GM19043 (cell line): Measurements from ENCODE around the gene LARGE1.

Experiments
- ATAC-seq: cut with Tn5 transposase; IDR thresholded peaks from one replicate; pipeline ENCODE4 v1.9.1; 2021; ENCODE audit warnings: low read depth; ENCODE audit not compliant: unreplicated experiment

LARGE1 gene

DNA sequence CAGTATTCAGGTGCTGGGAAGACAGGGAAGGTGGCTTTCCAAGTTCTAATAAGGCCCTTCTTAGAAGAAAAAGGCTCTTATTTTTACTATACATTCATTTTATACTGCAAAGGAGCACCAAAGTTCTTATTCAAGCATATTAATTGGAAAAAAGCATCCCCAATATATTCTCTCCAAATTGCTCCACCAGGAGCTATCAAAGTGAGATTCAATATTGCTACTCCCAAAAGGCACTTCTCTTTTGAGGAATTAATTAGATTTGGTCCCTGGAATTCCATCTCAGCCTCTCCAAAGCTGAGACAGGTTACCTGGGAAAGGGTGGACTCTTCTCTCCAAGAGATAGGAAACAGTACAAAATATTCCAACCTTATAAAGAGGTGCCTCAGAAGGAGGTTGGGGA, 134.1 kb downstream of the LARGE1 start:
- no peak for ATAC-seq

DNA sequence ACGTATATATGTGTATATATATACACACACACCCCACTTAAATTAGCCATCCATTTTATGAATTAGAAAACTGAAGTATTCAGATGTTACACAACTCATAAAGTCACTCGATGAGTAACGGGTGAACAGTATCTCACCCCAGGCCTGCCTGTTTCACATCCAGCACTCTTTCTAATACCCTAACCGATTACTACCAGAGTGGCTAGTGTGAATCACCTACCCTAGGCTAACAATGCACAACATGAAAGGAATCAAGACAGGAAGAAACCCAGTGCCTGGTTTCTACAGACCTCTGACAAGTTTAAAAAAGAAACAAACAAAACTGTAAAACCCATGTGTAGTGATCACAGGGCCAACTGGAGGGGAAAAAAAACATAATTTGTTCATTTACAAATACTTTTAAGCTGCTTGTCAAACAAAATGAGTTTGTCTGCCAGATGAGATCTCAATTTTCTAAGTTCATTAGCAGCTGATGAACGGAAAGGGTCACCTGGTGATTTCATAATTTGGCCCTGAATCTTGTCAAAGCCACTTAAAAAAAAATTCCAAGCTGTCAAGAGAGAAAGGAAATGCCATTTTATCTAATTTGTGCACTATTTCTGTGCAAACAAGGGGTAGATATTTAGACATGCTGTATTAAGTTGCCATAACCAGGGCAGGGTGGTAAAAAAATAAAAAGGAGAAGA, 134.8 kb downstream of the LARGE1 start:
- ATAC-seq: no peak

DNA sequence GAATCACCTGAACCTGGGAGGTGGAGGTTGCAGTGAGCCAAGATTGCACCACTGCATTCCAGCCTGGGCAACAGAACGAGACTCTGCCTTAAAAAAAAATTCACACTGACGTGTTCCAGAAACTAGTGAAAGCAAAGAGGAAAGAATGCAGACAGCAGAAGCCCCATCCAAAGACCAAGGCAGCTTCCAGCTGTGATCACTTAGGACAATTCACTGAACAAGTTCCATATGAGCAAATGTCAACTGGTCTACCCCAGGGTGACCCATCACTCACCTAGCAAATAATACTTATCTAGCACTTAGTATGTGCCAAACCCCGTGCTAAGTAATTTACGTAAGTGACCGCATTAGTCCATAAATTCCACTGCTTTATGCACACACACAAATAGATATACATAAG, 138.9 kb downstream of the LARGE1 start:
- no peak for ATAC-seq

DNA sequence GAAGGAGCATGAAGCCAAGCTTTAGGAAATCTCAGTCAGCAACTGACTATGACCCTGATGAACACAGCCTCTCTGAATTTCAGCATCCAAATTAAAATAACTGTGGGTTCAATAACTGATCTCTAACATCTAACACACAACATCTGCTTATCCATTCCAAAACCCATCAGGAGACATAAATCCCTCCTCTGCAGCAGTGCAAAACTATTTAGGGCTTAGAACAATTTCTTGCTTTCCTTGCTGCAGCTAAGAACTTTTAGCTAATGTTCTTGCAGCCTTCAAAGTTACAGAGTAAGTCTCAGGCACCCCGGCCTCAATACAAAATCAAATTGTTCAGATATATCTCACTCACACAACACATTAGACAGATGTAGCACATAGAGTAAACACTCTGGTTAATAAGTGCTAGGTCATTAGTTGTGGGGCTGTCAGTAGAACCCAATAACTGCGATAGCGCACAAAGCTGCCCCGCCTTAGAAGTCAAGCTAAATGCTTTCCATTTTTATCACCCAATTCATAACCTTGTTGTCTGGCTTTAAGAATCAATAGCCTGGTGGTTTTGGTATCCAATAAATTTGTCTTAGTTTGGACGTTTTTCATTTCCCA, 139.6 kb downstream of the LARGE1 start:
- ATAC-seq: no peak

DNA sequence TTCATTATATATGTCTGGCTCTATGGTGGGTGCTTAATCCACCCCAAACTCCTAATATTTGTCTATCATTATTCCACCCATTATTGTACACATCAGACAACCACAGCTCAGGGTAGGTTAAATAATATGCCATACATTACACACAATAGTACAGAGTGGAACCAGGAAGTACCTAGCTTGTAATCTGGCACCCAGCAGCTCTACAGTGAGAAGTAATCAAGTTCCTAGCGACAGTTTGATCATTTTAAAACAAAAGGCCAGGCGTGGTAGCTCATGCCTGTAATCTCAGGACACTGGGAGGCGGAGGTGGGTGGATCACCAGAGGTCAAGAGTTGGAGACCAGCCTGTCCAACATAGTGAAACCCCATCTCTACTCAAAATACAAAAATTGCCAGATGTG, 141.0 kb downstream of the LARGE1 start:
- ATAC-seq: no peak

DNA sequence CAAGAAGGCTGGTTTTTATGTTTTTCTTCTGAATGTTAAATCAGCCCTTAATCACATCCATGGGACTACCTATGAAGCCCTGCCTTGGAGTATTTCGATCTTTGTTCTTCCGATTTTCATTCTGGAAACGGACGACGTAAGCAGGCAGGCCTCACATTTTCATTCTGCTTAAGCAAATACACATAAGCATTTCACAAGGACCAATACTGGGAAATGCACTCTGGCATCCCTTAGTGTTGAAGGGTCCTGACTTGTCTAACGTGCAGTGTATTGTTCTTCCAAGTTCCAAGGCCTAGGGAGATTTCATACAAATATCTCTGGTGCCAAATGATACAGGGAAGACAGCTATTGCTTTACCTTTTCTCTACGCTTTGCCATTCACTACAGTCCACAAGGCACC, 143.8 kb downstream of the LARGE1 start:
- ATAC-seq: no peak

DNA sequence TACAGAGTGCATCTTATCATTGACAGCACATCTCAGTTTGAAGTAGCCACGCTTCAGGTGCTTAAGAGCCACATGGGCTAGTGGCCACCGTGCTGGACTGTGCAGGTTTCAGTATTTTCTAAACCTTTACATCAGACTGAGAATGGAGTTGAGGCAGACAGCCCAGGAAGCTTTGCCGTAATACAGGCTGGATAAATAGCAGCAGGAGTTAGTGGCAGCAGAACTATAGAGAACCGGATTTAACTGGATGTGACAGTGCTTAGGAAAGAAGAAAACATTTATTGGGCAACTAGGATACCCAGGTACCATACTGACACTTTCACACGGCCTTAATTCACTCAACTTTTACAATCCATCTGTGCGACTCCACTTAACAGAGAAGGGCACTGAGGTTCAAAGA, 145.5 kb downstream of the LARGE1 start:
- ATAC-seq: no peak

DNA sequence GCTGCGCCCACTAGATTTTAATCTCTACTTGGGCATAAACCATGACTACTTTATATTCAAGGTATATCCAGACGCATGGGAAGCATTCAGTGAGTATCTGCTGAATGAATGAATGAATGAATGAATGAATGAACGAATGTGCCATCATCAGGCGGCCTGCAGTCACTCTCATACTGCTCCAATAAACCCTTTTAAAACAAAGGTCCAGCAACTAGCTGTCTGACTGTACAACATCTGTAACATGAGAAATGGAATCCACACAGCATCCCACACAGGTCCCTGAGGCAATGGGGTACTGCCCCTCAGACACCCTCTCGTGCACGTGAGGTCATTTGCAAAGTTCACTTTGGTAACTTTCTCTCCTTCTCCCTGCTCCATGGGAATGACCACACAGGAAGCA, 147.5 kb downstream of the LARGE1 start:
- ATAC-seq: no peak

DNA sequence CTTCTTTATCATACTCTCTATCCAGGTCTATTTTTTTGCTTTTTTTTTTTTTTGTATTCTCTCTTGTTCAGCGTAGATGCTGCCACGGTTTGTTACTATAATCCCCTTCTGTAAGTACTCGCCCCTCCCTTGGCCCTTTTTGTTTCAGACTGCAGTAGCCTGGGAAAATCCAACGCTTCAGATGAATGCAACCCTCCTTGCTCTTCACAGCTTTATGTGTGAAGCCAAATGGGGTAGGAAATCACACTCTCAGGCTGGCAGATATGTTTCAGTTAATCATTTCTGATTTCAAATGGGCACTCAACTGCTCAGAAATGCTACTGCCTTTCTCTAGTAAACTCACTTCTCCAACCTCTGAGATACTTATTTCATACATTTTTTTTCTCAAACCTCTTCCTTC, 149.1 kb downstream of the LARGE1 start:
- no peak for ATAC-seq

DNA sequence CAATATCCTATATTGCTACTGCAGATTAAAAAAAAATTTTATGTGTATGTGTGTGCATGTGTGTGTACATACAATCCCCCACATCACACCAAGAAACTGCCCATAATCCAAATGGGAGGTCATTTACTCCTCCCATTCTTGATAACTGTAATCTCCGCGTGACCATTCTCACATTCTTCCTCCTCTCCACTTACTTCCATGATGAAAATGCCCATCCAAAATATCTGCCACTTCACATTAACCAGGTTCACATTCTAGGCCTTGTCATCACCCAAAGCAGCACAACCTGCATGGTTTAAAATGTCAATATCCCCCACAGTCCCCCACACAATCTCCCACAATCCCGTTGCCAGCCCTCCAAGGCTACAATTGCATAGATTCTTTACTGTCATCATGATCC, 149.6 kb downstream of the LARGE1 start:
- ATAC-seq: no peak

DNA sequence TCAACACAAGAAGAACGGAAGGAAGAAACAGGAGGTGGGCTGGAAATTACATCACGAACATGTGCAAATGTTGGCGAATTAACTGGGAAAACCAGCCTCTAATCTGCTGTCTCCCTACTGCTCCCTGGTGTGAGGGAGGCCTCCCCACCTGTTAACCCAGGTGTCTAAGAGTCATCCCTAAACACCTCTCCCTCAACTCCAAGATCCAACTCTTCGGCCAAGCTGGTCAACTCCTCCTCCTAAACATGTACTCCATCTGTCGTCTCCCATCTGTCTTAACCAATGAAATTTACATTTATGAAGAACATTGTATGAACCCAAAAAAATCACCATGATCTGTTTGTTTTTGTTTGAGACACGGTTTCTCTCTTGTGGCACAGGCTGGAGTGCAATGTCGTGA, 154.2 kb downstream of the LARGE1 start:
- no peak for ATAC-seq

DNA sequence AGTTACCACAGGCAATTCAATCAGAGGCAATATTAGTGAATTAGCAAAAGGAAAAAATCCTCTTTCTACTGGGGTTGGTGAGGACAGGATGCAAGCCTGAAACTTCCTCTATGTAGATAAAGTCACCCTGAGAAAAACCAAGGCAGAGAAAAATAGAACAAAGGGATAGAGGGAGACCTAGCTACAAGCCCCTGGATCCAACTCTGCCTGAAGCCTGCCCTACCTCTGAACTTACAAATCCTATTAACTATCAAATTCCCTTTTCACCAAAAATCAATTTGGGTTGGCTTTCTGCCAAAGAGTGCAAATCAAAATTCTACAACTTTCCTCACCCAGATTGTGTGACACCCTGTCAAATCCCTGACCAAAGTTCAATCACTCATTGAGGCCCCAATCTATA, 161.3 kb downstream of the LARGE1 start:
- no peak for ATAC-seq

DNA sequence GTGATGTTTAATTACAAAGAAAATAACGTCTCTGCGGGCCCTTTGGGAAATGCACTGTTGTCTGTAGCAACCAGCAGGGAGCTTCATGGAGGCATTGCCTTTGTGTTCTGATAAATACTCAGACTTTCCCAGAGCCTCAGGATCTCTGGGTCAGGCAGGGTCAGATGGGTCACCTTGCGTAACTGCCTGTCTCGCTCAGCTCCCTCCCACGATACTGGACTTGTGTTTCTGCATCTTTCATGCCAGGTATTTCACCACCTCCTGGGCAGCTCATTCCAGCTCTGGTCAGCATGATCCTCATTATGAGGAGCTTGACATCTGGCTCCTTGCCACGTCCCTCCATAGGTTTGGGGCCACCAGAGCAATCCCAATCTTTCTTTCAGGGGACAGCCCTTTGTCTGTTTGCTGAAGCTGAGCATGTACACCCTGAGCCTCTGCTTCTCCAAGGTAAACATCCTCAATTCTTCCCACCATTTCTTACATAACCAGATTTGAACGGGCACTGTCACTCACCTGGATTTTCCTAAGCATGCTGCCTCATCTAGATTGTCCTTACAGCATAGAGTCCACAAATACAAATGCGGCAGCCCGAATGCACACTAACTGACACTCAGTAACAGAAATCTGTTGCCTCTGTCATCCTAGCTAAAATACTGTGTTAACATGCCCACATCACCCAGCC, 162.3 kb downstream of the LARGE1 start:
- no peak for ATAC-seq

DNA sequence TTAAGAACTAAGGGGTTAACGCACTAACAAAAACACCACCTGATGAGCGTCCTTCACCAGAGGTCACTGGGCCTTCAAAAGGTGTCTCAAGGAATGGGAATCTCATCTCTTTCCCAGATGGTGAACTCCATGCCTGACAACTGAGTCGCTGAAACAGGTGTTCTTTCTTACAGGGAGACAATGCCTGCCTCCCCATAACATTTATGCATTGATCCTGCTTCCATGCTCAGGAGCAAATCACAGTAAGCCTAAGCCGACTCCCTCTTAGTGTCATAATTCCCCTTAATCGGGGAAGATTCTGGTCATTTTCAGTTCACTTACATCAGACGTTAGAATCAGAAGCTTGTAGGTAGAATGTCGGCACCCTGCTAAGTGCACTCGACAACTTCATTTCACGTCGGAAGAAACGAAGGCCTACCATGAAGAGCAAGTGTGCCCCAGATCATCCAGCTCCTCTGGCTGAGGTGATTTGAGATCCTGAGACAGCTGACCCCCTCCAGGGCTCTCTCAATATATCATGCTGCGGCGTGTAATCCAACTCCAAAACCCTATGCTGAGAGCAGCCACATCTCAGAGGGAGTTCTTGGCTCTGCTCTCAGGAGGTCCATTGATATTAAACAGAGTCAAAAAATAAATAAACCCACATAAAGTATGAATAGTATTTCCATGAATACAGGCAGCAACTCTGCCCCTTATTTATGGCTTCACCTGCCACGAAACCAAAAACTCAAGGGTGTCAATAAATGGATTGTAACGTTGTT, 163.1 kb downstream of the LARGE1 start:
- ATAC-seq: no peak

DNA sequence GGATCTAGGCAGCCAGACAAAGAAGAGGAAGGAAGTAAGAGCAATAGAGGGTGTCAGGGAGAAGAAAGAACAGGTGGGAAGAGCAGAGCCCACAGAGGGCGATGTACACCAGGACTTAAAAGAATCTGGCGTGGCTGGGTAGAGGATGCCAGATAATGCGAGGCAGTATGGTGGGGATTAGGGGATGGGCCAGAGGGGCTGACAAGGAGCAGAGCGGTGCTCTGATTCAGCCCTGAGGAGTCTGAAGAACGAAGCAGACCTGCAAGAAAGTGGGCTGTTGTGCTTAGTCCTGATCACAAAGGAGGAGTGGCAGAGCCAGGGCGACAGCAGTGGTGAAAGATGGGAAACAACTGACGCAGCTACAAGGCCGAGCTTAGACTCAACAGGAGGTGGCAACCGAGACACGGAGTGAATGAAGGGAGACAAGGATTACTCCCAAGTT, 163.7 kb downstream of the LARGE1 start:
- no peak for ATAC-seq

DNA sequence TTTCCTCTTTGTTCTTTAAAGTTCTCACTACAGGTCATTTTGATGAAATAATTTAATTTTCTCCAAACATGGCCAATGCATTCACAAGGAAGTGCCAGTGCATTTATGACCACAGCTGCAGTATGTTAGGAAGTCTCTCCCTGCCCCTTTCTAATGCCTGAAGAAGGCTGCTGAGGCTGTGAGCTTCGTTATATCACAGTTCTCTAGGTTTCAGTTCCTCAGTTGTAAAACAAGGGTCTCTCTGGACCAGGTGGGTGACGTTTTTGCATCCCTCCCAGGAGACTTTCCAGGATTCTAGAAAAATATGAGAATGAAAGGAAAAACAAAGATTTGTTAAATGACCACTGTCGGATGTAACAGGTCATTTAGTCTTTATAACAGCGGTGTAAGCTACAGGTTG, 171.6 kb downstream of the LARGE1 start:
- no peak for ATAC-seq

DNA sequence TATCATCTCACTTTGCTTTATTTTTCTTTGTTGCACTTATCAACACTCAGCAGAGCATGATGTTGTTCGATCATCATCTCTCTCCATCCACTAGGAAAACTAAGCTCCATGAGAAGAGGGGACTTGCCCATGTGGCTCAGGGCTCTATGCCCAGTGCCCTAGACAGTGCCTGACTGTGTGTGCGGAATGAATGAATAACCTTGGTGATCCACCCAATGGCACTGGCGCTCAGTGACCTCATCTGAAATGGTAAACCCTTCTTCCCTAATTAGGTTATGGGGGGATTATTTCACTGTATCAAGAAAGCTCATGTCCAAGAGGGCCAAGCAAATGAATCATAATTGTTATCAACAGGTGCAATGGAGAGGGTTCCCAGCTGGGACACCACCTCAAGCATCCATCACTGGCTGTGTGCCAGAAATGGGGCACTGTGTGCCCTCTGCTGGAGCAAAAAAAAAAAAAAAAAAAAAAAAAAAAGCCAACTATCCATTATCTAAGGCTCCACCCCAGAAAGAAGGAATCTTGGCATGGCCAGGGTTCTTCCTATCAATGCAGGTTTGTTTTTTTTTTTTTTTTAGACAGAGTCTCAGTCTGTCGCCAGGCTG, 172.6 kb downstream of the LARGE1 start:
- ATAC-seq: no peak

DNA sequence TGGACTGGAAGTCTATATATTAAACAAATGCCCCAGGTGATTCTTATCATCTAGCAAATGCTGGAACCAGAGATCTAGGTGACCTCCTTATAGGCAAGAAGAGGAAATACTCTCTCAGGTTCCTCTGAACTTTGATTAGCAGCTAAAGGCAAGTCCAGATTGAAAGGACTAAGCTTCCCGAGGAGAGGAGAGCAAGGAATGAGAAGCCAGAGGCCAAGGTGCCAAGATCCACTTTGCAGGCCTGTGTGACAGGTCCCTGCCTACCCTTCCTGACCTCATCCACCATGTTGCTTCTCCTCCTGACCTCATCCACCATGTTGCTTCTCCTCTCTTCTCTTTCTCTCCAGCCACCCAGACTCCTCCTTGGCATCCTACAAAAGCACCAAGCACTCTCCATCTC, 173.2 kb downstream of the LARGE1 start:
- ATAC-seq: no peak

DNA sequence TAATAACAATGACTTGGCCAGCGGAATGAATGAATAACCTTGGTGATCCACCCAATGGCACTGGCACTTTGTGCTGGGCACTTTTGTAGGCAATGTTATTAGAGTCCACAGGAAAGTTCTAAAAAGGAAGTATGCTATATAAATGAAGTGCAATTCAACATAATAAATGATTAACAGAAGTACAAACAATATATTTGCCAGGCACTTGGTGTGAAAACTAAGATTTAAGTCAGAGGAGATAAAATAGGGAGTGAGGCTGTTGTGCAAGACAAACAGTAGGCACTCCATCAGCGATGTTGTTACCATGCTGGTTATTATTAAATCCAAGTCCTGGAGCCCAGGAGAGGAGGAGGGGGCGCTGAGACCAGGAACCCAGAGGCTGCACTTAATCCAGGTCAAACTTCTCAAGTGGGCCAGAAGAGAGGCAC, 173.8 kb downstream of the LARGE1 start:
- ATAC-seq: no peak

DNA sequence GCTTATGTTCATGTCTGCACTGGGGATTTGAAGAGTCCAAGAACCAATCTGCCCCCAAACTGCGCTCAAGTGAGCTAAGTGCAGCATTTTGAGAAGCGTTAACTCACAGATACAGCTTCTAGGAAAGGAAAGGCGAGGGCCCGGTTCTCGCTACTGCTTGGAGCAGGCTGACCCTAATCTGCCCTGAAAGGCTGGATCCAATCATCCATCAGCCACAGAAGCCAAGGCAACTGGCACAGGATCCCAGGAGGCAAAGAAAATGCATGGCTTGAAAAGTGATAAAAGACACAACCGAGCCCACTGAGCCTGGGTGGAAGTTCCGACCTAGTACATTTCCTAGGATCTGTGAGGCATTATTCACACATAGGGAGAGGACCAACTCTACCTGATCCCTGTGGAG, 174.8 kb downstream of the LARGE1 start:
- ATAC-seq: no peak

DNA sequence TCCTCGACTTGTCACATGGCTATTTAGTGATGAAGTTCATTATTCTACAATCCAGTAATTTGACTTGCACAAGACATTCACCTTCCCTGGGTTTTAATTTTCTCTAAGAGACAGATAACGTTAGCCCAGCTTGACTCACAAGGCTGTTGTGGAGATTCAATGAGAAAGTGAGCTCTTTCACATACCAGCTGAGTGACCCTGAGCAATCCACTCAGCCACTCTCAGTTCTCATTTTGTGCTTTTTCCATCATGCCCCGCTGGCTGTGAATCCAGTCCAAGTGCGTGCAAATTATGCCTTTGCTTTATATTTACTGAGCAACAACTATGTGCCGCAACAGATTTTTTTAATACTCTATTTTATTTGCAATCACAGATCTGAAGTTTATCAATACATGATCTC, 176.5 kb downstream of the LARGE1 start:
- ATAC-seq: no peak
